Mucosa of descending colon (tissue), 3 donors: ENCODE results near the gene ZBED4. TPM values are rescaled to one million over a fixed set of nuclear protein-coding genes. Genes with fewer than 3 reads are reported as not detected.

Source experiments
- ATAC-seq: fragments of 200-7000 bp; cut with Tn5 transposase; one replicate; pipeline ENCODE4 v1.9.1; 2020; ENCODE audit warnings: mild to moderate bottlenecking, moderate library complexity
- DNase-seq, 3 donors: peaks; one replicate each; pipeline ENCODE4 v3.0.0-alpha.2; 2020
- H3K36me3 ChIP-seq: fragments of 200-600 bp; one replicate; pipeline ENCODE4 v1.8.0; 2021; ENCODE audit warnings: low read depth, mild to moderate bottlenecking
- H3K4me1 ChIP-seq: fragments of 200-600 bp; one replicate; pipeline ENCODE4 v1.8.0; 2021; ENCODE audit warnings: low read depth, mild to moderate bottlenecking
- H3K4me3 ChIP-seq: fragments of 200-600 bp; one replicate; pipeline ENCODE4 v1.8.0; 2021; ENCODE audit warnings: mild to moderate bottlenecking
- H3K9me3 ChIP-seq: fragments of 200-600 bp; one replicate; pipeline ENCODE4 v1.8.0; 2021; ENCODE audit warnings: mild to moderate bottlenecking
- CTCF ChIP-seq: fragments of 200-600 bp; IDR thresholded peaks from one replicate; pipeline ENCODE4 v1.8.0; 2022; ENCODE audit warnings: antibody characterized with exemption, mild to moderate bottlenecking
- intact Hi-C, 2 donors: fragments of 100-400 bp; cut with DNase I in 1 of 2; cut with micrococcal nuclease in 1 of 2; formaldehyde crosslinking; loops; one replicate each; pipeline versions ENCODE4 v1.11.0 to v1.11.1; 2022; cut with DNase I, micrococcal nuclease
- total RNA-seq, 3 donors: library from RNA; stranded (reverse); fragmentation: NEBNext Ultra II Directional in 2 of 3; extraction: Animal tissue kit (Norgen Biotek cat#: 25700) in 2 of 3; gene quantifications; one replicate each; pipeline versions ENCODE4 v1.2.1 to v1.2.4, GENCODE V29; 2021 to 2023
- donor health status: DM: no; HTN: no; CAD: no; lungs with moderate emphysema.
- donor health status: DM: no; HTN: no; CAD: no.
- donor health status: DM: no; HTN: yes; CAD: no.

ZBED4 gene
- total RNA-seq, 3 donors from 2014 or later = 13.7 to 18.2 (median 18.1) TPM

- H3K9me3 ChIP-seq = peaks cover 33% of the 10 kb centered on the region
- DNase-seq = no peak
- intact Hi-C loops = no loop called here
- no peaks in the 10 kb centered on the region for H3K36me3 ChIP-seq
- TF ChIP-seq CTCF = no peak
- no peak for ATAC-seq
- no peaks in the 10 kb centered on the region for H3K4me1 ChIP-seq
- no peak overlapping the region for H3K4me3 ChIP-seq
These were observed 15.6 kb downstream of the ZBED4 start for GRCh38 chr22:49869086-49869830.

GRCh38 chr22:49869845-49870712, 16.4 kb downstream of the ZBED4 start:
- H3K4me1 ChIP-seq = no peaks in the 10 kb centered on the region
- peaks cover 32% of the 10 kb centered on the region for H3K9me3 ChIP-seq
- DNase-seq (no peak), ATAC-seq (peak; percentile 18)
- no peak overlapping the region for H3K4me3 ChIP-seq
- intact Hi-C loops = no loop called here
- no peaks in the 10 kb centered on the region for H3K36me3 ChIP-seq
- no peak for TF ChIP-seq CTCF

- intact Hi-C loops = no loop called here
- no peak for TF ChIP-seq CTCF
- Histone ChIP-seq H3K36me3 (no peaks in the 10 kb centered on the region), H3K9me3 (peaks cover 19% of the 10 kb centered on the region), H3K4me3 (no peak overlapping the region), H3K4me1 (no peaks in the 10 kb centered on the region)
- DNase-seq (no peak), ATAC-seq (no peak)
These were observed 17.8 kb downstream of the ZBED4 start for GRCh38 chr22:49871482-49871881.

- intact Hi-C loops = no loop called here
- peaks cover 13% of the 10 kb centered on the region for H3K9me3 ChIP-seq
- H3K4me1 ChIP-seq = no peaks in the 10 kb centered on the region
- no peak overlapping the region for H3K4me3 ChIP-seq
- DNase-seq = no peak
- H3K36me3 ChIP-seq = no peaks in the 10 kb centered on the region
- ATAC-seq = no peak
- no peak for TF ChIP-seq CTCF
These were observed 18.7 kb downstream of the ZBED4 start for GRCh38 chr22:49872347-49872746.

GRCh38 chr22:49873228-49873940, 19.7 kb downstream of the ZBED4 start:
- no peaks in the 10 kb centered on the region for H3K36me3 ChIP-seq
- H3K4me1 ChIP-seq = no peaks in the 10 kb centered on the region
- DNase-seq = no peak
- no peak overlapping the region for H3K4me3 ChIP-seq
- no peak for TF ChIP-seq CTCF
- no peak for ATAC-seq
- intact Hi-C loops = no loop called here
- peaks cover 13% of the 10 kb centered on the region for H3K9me3 ChIP-seq
